Mononuclear cell (primary cell): ENCODE results near the gene DHDH. TPM values are rescaled to one million over a fixed set of nuclear protein-coding genes. Genes with fewer than 3 reads are reported as not detected.
"Not testable (repeated sequence)": the region's sequence is repeated elsewhere in the genome, so short reads cannot be mapped to it uniquely, and the experiment has no call there.

Experiments
- H3K27me3 ChIP-seq: 2 replicates; pipeline ENCODE4 v1.6.0; 2011; ENCODE audit warnings: low read length, control low read depth; ENCODE audit not compliant: insufficient read depth
- H3K4me1 ChIP-seq: 2 replicates; pipeline ENCODE4 v1.5.1; 2011; ENCODE audit warnings: mild to moderate bottlenecking, low read length, control low read depth; ENCODE audit not compliant: insufficient read depth
- H3K4me3 ChIP-seq: 2 replicates; pipeline ENCODE4 v1.5.1; 2011; ENCODE audit warnings: mild to moderate bottlenecking, low read length, moderate library complexity
- H3K9me3 ChIP-seq: 2 replicates; pipeline ENCODE4 v1.5.1; 2011; ENCODE audit warnings: low read depth, mild to moderate bottlenecking, control low read depth, low read length
- total RNA-seq: library from RNA; depleted of rRNA; stranded (reverse); fragments of >200 nt; gene quantifications from one replicate; pipeline ENCODE4 v1.2.3, GENCODE V29; 2012

The DHDH gene
- total RNA-seq, 1 donor = 0.21 TPM

DNA sequence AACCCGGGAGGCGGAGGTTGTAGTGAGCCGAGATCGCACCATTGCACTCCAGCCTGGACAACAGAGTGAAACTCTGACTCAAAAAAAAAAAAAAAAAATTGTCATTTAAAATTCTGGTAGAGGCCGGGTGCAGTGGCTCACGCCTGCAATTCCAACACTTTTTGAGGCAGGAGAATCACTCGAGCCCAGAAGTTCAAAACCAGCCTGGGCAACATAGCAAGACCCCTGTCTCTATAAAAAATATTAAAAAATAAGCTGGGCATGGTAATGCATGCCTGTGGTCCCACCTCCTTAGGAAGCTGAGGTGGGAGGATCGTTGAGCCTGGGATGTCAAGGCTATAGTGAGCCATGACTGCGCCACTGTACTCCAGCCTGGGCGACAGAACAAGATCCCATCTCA is 27.2 kb upstream of the DHDH start:
- no peaks in the 10 kb centered on the region for H3K9me3 ChIP-seq
- no peaks in the 10 kb centered on the region for H3K27me3 ChIP-seq
- H3K4me3 ChIP-seq = no peak overlapping the region
- peaks cover 20% of the 10 kb centered on the region for H3K4me1 ChIP-seq

DNA sequence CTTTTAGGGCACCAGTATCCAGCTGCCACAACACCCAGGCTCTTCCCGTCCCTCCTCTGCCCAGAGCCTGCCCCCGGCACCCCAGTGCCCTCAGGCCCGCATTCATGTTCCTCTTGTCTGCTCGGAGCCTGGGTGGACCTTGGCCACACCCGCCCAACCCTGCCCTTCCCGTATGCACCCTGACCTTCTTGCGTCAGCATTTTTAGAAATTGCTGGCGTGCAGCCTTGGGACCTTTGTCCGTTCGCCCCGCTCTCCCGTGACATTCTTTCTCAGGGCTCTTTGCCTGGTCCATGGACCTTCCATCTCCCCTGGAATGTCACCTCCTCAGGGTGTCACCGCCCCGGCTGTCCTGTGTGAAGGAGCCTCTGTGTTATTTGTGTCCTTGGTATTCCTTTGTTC is 25.8 kb upstream of the DHDH start:
- Histone ChIP-seq H3K27me3 (no peaks in the 10 kb centered on the region), H3K4me1 (peaks cover 7% of the 10 kb centered on the region), H3K4me3 (no peak overlapping the region), H3K9me3 (no peaks in the 10 kb centered on the region)

DNA sequence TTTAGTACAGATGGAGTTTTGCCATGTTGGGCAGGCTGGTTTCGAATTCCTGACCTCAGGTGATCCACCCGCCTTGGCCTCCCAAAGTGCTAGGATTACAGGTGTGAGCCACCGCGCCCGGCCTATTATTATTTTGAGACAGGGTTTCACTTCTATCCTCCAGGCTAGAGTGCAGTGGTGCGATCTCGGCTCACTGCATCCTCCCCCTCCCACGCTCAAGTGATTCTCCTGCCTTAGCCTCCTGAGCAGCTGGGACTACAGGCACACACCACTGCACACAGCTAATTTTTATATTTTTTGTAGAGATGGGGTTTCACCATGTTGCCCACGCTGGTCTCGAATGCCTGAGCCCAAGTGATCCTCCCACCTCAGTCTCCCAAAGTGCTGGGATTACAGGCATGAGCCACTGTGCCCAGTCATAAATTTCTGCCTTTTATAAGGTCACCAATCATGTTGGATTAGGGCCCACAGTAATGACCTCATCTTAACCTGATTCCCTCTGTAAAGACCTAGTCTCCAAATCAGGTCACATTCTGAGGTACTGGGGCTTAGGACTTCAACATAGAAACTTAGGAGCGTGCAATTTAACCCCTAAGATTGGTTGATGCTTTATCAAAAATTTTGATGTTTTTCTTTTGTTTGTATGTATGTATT is 23.9 kb upstream of the DHDH start:
- H3K4me3 ChIP-seq, H3K27me3 ChIP-seq, H3K4me1 ChIP-seq, H3K9me3 ChIP-seq: not testable (repeated sequence)

DNA sequence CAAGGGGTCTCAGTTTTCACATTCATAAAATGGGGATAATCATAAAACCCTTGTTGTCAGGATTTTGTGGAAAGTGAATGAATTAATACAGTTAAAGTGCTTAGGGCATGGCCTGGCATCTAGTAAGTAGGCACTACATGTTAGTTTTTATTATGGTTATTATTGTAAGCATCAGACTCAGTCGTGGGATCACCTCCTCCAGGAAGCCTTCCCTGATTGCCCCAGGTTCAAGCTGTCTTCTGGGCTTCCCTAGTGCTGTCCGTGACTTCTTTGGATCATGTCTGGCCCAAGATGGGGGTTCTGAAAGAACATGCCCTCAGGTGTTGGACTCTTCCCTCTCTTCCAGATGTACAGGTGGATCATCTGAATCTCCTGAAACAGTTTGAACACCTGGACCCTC is 22.7 kb upstream of the DHDH start:
- Histone ChIP-seq H3K4me3 (no peak overlapping the region), H3K9me3 (no peaks in the 10 kb centered on the region), H3K27me3 (no peaks in the 10 kb centered on the region), H3K4me1 (peaks cover 4% of the 10 kb centered on the region)

DNA sequence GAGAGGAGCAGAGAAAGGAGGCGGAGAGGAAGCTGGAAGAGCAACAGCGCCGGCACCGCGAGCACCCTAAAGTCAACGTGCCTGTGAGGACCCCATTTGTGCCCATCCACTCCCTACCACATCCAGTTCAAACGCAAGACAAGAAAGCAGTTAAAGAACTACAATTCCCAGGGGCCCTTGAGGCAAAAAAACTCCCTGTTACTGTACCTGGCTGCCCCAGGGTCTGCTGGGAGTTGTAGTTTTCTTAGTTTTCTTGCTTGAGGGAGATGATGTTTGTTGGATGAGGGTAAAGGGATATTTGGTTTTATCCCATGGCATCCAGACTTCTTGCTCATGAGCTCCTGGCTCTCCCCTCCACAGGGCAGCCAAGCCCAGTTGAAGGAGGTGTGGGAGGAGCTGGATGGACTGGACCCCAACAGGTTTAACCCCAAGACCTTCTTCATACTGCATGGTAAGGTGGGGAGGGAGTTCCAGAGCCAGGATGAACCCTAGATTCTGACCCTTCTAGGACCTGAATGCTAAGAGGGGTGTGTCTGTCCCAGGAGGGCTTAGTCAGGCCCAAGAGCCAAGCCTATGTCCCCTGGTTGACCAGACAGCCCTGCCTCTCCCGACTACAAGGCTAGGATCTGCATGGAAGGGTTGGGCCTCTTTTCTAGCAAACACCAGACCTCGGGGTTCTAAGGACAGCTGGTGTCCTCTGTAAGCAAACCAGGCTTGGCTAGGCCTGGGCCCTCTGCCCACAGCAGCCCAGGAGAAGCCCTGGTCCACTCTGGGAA is 20.2 kb upstream of the DHDH start:
- Histone ChIP-seq H3K4me1 (no peaks in the 10 kb centered on the region), H3K9me3 (no peaks in the 10 kb centered on the region), H3K4me3 (no peak overlapping the region), H3K27me3 (no peaks in the 10 kb centered on the region)

DNA sequence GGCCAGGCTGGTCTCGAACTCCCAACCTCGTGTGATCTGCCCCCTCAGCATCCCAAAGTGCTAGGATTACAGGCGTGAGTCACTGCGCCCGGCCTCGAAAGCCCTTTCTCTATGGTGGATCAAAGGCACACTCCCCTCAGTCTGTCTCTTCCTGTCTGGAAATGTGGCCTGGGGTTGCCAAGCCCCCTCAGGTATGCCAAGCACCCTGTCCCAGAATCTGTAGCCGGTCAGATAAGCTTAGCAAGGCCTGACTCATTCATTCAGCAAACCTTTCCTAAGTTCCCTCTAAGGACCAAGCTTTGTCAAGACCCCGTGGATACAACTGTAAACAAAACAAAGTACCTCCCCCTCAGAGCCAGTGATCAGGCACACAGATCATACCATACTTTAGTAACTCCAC is 19.3 kb upstream of the DHDH start:
- no peaks in the 10 kb centered on the region for H3K9me3 ChIP-seq
- no peaks in the 10 kb centered on the region for H3K27me3 ChIP-seq
- no peak overlapping the region for H3K4me3 ChIP-seq

DNA sequence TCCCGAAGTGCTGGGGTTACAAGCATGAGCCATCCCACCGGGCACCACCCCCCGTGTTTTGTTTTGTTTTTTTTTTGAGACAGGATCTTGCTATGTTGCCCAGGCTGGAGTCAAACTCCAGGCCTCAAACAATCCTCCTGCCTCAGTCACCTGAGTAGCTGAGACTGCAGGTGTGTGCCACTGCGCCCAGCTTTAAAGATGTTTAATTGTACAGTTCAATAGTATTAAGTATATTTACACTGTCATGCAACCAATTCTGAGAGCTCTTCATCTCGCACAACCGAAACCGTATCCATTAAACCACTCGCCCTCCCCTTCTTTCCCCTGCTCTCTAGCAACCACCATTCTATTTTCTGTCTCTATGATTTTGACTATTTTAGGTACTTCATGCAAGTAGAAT is 17.7 kb upstream of the DHDH start:
- H3K4me1 ChIP-seq = no peaks in the 10 kb centered on the region
- H3K9me3 ChIP-seq = no peaks in the 10 kb centered on the region
- H3K27me3 ChIP-seq = no peaks in the 10 kb centered on the region
- no peak overlapping the region for H3K4me3 ChIP-seq

More for the DNA sequence above, 19.3 kb upstream of the DHDH start:
- H3K4me1 ChIP-seq = no peaks in the 10 kb centered on the region

DNA sequence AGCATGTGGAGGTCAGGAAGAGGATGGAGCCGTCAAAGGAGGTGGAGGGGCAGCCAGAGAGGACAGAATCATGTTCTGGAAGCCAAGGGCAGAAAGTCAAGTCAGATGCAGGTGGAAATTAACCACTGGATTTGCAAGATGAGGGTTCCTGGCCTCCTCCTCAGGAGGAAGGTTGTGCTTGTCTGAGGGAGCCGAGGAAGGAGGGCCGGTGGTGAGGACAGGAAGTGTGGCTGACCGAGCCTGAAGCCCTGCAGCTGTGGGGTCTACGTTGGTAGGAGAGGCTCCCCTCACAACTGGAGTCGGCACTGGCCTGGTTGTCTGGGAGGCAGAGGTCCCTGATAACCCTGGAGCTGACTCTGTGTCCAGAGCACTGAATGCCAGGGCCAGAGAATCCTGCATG is 15.4 kb upstream of the DHDH start:
- H3K9me3 ChIP-seq = no peaks in the 10 kb centered on the region
- no peak overlapping the region for H3K4me3 ChIP-seq
- H3K27me3 ChIP-seq = no peaks in the 10 kb centered on the region
- no peaks in the 10 kb centered on the region for H3K4me1 ChIP-seq

DNA sequence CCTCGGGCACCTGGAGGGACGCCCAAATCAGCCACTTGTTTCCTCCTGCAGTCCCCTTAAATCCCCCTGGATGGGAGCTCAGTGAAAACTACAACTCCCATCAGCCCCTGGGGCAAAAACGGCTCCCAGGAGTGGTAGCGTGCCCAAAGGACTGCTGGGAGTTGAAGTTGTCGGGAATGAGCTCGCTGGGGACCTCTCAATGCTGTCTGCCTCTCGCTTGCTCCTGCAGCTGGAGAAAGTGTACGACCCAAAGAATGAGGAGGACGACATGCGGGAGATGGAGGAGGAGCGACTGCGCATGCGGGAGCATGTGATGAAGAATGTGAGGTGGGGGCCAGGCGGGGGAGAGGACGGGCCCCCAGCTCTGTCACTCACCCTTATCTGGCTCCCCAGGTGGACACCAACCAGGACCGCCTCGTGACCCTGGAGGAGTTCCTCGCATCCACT is 14.7 kb upstream of the DHDH start:
- no peaks in the 10 kb centered on the region for H3K27me3 ChIP-seq

DNA sequence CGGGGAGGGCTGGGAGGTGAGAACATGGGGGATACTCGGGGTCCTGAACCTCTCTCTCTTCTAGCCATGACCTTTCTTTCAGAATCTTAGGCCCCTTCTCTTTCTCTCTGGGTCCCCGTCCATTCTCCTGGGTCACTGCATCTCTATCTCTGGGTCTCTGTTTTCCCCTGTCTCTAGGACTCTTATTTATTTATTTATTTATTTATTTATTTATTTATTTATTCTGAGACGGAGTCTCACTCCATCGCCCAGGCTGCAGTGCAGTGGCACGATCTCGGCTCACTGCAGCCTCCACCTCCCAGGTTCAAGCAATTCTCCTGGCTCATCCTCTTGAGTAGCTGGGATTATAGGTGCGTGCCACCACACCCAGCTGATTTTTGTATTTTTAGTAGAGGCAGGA is 14.2 kb upstream of the DHDH start:
- H3K4me3 ChIP-seq, H3K27me3 ChIP-seq, H3K4me1 ChIP-seq, H3K9me3 ChIP-seq: not testable (repeated sequence)

More for the DNA sequence above, 14.7 kb upstream of the DHDH start:
- H3K4me1 ChIP-seq = no peaks in the 10 kb centered on the region
- no peaks in the 10 kb centered on the region for H3K9me3 ChIP-seq
- no peak overlapping the region for H3K4me3 ChIP-seq

DNA sequence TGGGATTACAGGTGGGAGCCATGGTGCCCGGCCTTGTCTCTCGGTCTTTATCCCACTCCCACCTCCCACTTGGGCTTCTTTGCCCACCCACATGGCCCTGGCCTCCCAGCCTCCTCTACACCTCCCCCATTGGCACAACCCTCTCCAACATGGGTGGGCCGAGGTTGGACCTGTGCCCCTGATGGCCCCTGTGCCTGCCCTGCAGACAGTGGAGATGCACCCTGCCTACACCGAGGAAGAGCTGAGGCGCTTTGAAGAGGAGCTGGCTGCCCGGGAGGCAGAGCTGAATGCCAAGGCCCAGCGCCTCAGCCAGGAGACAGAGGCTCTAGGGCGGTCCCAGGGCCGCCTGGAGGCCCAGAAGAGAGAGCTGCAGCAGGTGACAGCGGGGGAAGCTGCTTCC is 12.6 kb upstream of the DHDH start:
- no peaks in the 10 kb centered on the region for H3K27me3 ChIP-seq
- H3K4me3 ChIP-seq = no peak overlapping the region
- no peaks in the 10 kb centered on the region for H3K4me1 ChIP-seq
- no peaks in the 10 kb centered on the region for H3K9me3 ChIP-seq

DNA sequence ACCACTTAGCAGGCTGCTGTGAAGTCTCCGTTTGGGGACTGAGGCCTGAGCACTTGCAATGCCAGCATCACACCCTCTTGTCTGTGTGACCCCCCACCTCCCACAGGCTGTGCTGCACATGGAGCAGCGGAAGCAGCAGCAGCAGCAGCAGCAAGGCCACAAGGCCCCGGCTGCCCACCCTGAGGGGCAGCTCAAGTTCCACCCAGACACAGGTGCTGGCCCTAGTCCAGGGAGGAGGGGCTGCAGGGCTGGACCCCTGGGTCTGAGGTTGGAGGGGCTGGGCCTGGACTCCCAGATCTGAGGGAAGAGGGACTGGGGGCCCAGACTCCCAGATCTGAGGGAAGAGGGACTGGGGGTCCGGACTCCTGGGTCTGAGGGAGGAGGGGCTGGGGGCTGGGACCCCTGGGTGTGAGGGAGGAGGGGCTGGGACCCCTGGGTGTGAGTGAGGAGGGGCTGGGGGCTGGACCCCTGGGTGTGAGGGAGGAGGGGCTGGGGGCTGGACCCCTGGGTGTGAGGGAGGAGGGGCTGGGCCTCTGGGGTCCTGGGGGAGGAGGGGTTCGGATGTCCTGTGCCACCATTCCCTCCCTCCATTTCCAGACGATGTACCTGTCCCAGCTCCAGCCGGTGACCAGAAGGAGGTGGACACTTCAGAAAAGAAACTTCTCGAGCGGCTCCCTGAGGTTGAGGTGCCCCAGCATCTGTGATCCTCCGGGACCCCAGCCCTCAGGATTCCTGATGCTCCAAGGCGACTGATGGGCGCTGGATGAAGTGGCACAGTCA is 11.6 kb upstream of the DHDH start:
- Histone ChIP-seq H3K27me3 (no peaks in the 10 kb centered on the region), H3K4me3 (no peak overlapping the region), H3K9me3 (no peaks in the 10 kb centered on the region), H3K4me1 (no peaks in the 10 kb centered on the region)

DNA sequence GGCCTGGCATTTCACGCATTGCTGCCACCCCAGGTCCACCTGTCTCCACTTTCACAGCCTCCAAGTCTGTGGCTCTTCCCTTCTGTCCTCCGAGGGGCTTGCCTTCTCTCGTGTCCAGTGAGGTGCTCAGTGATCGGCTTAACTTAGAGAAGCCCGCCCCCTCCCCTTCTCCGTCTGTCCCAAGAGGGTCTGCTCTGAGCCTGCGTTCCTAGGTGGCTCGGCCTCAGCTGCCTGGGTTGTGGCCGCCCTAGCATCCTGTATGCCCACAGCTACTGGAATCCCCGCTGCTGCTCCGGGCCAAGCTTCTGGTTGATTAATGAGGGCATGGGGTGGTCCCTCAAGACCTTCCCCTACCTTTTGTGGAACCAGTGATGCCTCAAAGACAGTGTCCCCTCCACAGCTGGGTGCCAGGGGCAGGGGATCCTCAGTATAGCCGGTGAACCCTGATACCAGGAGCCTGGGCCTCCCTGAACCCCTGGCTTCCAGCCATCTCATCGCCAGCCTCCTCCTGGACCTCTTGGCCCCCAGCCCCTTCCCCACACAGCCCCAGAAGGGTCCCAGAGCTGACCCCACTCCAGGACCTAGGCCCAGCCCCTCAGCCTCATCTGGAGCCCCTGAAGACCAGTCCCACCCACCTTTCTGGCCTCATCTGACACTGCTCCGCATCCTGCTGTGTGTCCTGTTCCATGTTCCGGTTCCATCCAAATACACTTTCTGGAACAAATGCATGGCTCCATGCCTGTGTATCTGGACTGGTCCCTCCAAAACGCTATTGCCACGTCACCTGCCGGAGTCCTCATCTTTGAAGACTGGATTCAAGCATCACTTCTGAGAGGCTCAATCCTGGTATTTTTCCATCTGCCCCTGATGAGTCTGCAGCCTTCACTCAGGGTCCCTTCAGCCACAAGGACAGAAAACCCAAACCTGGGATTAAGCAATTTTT is 10.7 kb upstream of the DHDH start:
- Histone ChIP-seq H3K4me3 (no peak overlapping the region), H3K9me3 (no peaks in the 10 kb centered on the region), H3K27me3 (no peaks in the 10 kb centered on the region), H3K4me1 (no peaks in the 10 kb centered on the region)

DNA sequence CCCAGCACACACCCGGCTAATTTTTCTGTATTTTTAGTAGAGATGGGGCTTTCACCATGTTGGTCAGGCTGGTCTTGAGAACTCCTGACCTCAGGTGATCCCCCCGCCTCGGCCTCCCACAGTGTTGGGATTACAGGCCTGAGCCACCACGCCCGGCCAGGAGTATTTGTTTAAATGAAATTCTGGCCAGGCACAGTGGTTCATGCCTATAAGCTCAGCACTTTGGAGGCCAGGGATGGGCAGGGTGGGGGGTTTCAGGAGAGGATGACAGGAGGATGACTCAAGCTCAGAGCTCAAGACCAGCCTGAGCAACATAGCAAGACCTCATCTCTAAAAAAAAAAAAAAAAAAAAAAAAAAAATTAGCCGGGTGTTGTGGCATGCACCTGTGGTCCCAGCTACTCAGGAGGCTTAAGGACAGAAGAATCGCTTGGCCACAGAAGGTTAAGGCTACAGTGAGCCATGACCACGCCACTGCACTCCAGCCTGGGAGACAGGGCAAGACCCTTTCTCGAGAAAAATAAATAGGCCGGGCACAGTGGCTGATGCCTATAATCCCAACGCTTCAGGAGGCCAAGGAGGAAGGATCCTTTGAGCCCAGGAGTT is 8.2 kb upstream of the DHDH start:
- Histone ChIP-seq H3K4me1 (no peaks in the 10 kb centered on the region), H3K4me3 (no peak overlapping the region), H3K9me3 (no peaks in the 10 kb centered on the region), H3K27me3 (no peaks in the 10 kb centered on the region)
